Trophoblast cell (in vitro differentiated cells and primary cell): ENCODE data around the gene ASB13.

Source experiments
- DNase-seq, 2 donors: peaks; one replicate each; pipeline ENCODE4 v3.0.0-alpha.2; 2016
- H2AFZ ChIP-seq: 2 replicates; pipeline ENCODE4 v1.6.1; 2013; ENCODE audit warnings: low read length, moderate library complexity, mild to moderate bottlenecking; ENCODE audit not compliant: insufficient read depth, poor library complexity
- H2AK5ac ChIP-seq: 2 replicates; pipeline ENCODE4 v1.6.1; 2013; ENCODE audit warnings: mild to moderate bottlenecking, low read length
- H2BK120ac ChIP-seq: 2 replicates; pipeline ENCODE4 v1.6.1; 2013; ENCODE audit warnings: low read length, mild to moderate bottlenecking, moderate library complexity; ENCODE audit not compliant: insufficient read depth, poor library complexity
- H2BK12ac ChIP-seq: 2 replicates; pipeline ENCODE4 v1.6.1; 2013; ENCODE audit warnings: mild to moderate bottlenecking, low read length, moderate library complexity
- H2BK5ac ChIP-seq: 2 replicates; pipeline ENCODE4 v1.6.1; 2013; ENCODE audit warnings: low read length, low read depth, moderate library complexity, mild to moderate bottlenecking; ENCODE audit not compliant: poor library complexity
- H3K14ac ChIP-seq: 2 replicates; pipeline ENCODE4 v1.6.1; 2013; ENCODE audit warnings: mild to moderate bottlenecking, low read length
- H3K18ac ChIP-seq: 2 replicates; pipeline ENCODE4 v1.6.1; 2013; ENCODE audit warnings: mild to moderate bottlenecking, low read length
- H3K23ac ChIP-seq: 2 replicates; pipeline ENCODE4 v1.6.1; 2013; ENCODE audit warnings: low read length
- H3K27ac ChIP-seq: 2 replicates; pipeline ENCODE4 v1.5.1; 2013; ENCODE audit warnings: low read depth, mild to moderate bottlenecking, inconsistent platforms, low read length, moderate library complexity
- H3K27me3 ChIP-seq: 2 replicates; pipeline ENCODE4 v1.6.1; 2013; ENCODE audit warnings: inconsistent platforms, mild to moderate bottlenecking, low read length, moderate library complexity; ENCODE audit not compliant: insufficient read depth
- H3K36me3 ChIP-seq, 2 experiments: 1 replicate in 1 of 2; 2 replicates in 1 of 2; pipeline ENCODE4 v1.6.1; 2013; ENCODE audit warnings: low read length in 2 of 2, mild to moderate bottlenecking in 2 of 2, moderate library complexity in 1 of 2; ENCODE audit not compliant: insufficient read depth in 2 of 2, control insufficient read depth in 1 of 2
- H3K4ac ChIP-seq: 2 replicates; pipeline ENCODE4 v1.6.1; 2013; ENCODE audit warnings: low read depth, mild to moderate bottlenecking, low read length, moderate library complexity
- H3K4me1 ChIP-seq, 2 experiments: 1 replicate in 1 of 2; 2 replicates in 1 of 2; pipeline ENCODE4 v1.6.1; 2013; ENCODE audit warnings: low read length in 2 of 2, mild to moderate bottlenecking in 2 of 2, moderate library complexity in 1 of 2; ENCODE audit not compliant: insufficient read depth in 2 of 2, control insufficient read depth in 1 of 2
- H3K4me2 ChIP-seq: 2 replicates; pipeline ENCODE4 v1.6.1; 2013; ENCODE audit warnings: inconsistent platforms, mild to moderate bottlenecking, low read length, moderate library complexity
- H3K4me3 ChIP-seq: 2 replicates; pipeline ENCODE4 v1.5.1; 2013; ENCODE audit warnings: mild to moderate bottlenecking, low read depth, low read length, inconsistent platforms
- H3K79me1 ChIP-seq: one replicate; pipeline ENCODE4 v1.6.1; 2013; ENCODE audit warnings: low read length
- H3K79me2 ChIP-seq: 2 replicates; pipeline ENCODE4 v1.6.1; 2013; ENCODE audit warnings: low read length, mild to moderate bottlenecking; ENCODE audit not compliant: control insufficient read depth, insufficient read depth, poor library complexity
- H3K9ac ChIP-seq: 2 replicates; pipeline ENCODE4 v1.6.1; 2013; ENCODE audit warnings: mild to moderate bottlenecking, low read length
- H3K9me3 ChIP-seq: 2 replicates; pipeline ENCODE4 v1.6.1; 2013; ENCODE audit warnings: low read depth, mild to moderate bottlenecking, control low read depth, inconsistent platforms, low read length; ENCODE audit not compliant: insufficient read depth
- H4K12ac ChIP-seq: 2 replicates; pipeline ENCODE4 v1.6.1; 2013; ENCODE audit warnings: low read depth, mild to moderate bottlenecking, low read length, moderate library complexity
- H4K8ac ChIP-seq: 2 replicates; pipeline ENCODE4 v1.6.1; 2013; ENCODE audit warnings: low read depth, mild to moderate bottlenecking, low read length, moderate library complexity
- H4K91ac ChIP-seq: one replicate; pipeline ENCODE4 v1.6.1; 2013; ENCODE audit warnings: low read depth, mild to moderate bottlenecking, low read length, moderate library complexity
- WGBS: extraction: QIAGEN DNeasy Blood & Tissue Kit; methylation state at CpG from one replicate; pipeline ENCODE4 v1.1.7; 2013; ENCODE audit warnings: missing lambda C conversion rate; ENCODE audit not compliant: insufficient read length, insufficient coverage; ENCODE audit errors: extremely low coverage; 5-methylcytosine and 5-hydroxymethylcytosine counted together

Gene ASB13

DNA sequence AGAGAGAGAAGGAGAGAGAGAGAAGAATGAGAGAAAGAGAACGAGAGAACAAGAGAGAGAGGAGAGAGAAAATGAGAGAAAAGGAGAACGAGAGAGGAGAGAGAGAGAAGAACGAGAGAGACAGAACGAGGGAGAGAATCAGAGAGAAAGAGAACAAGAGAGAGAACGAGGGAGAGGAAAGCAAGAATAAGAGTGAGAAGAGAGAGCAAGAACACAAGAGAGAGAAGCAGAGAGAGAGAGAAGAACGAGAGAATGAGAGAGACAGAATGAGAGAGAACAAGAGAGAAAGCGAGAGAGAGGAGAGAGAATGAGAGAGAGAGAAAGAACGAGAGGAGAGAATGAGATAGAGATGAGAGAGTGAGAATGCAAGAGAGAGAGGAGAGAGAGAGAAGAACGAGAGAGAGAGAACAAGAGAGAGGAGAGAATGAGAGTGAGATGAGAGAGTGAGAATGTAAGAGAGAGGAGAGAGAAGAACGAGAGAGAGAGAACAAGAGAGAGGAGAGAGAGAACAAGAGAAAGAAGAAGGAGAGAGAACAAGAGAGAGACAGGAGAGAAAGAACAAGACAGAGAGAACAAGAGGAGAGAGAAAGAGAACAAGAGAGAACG, 68.2 kb downstream of the ASB13 start:
- Histone ChIP-seq H4K8ac (peak overlapping the region; percentile 55), H4K91ac (peak overlapping the region; percentile 98), H3K27ac (no peak overlapping the region), H3K9ac (no peak overlapping the region), H4K12ac (no peak overlapping the region), H3K4ac (no peak overlapping the region), H3K27me3 (no peaks in the 10 kb centered on the region), H3K79me1 (peaks cover 56% of the 10 kb centered on the region), H2BK5ac (peak overlapping the region; percentile 96), H3K23ac (no peak overlapping the region), H2AK5ac (peak overlapping the region; percentile 77), H3K4me3 (no peak overlapping the region), H3K9me3 (no peaks in the 10 kb centered on the region), H3K18ac (peak overlapping the region; percentile 81), H2BK12ac (peak overlapping the region; percentile 98), H3K14ac (peak overlapping the region; percentile 98), H3K4me2 (no peak overlapping the region), H2AFZ (no peak overlapping the region), H3K36me3 (no peaks in the 10 kb centered on the region), H3K4me1 (peaks cover 45 to 47% of the 10 kb centered on the region in 2 experiments), H2BK120ac (peak overlapping the region; percentile 99), H3K79me2 (peaks cover 15% of the 10 kb centered on the region)
- no peak for DNase-seq
- WGBS, result 100% methylated on average over 4 of the region's 11 CpGs

DNA sequence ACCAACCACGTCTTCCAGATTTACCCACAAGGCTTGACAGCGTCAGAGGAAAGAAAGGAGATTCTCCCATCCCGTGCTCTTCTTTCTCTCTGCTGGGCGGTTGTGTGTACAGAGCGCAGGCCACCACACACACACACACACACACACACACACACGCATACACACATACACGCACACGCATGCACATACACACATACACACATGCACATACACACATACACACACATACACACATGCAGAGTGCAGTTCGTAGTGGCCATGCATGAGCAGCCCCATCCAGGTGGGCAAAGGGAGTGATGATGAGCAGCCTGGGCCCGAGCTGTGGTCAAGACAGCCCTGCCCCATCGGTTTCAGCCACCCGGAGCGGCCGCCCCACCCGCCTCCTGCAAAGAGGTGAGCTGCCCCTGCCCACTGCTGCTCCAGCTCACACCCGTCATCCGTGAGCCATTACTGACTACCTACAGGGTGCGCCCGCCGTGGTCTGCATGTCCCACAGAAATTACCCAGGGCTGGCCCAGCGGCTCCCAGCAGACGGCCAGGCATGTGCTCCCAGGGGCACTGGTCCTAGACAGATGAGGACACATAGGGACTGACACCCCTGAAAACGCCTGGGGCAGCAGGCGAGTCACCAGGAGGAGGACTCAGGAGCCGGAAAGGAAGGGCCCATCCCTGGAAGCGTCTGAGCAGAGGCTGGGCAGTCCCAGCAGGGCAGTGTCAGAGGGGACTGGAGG, 69.6 kb downstream of the ASB13 start:
- Histone ChIP-seq H3K4me2 (peak overlapping the region; percentile 3), H3K36me3 (no peaks in the 10 kb centered on the region), H3K14ac (peak overlapping the region; percentile 98), H3K18ac (peak overlapping the region; percentile 98), H2AFZ (peak overlapping the region; percentile 82), H3K9me3 (no peaks in the 10 kb centered on the region), H3K27ac (peak overlapping the region; percentile 97), H2AK5ac (peak overlapping the region; percentile 97), H3K23ac (peak overlapping the region; percentile 15), H3K79me1 (peaks cover 67% of the 10 kb centered on the region), H2BK120ac (peak overlapping the region; percentile 99), H2BK5ac (peak overlapping the region; percentile 96), H3K4me1 (peaks cover 47 to 51% of the 10 kb centered on the region in 2 experiments), H3K27me3 (no peaks in the 10 kb centered on the region), H2BK12ac (peak overlapping the region; percentile 89), H3K79me2 (peaks cover 19% of the 10 kb centered on the region), H4K12ac (peak overlapping the region; percentile 14), H4K91ac (peak overlapping the region; percentile 98), H3K4me3 (no peak overlapping the region), H4K8ac (peak overlapping the region; percentile 55), H3K9ac (no peak overlapping the region), H3K4ac (peak overlapping the region; percentile 87)
- WGBS, result no CpG with 5 or more reads among the region's 26 CpGs
- peak; percentile 30 to 54 for DNase-seq

DNA sequence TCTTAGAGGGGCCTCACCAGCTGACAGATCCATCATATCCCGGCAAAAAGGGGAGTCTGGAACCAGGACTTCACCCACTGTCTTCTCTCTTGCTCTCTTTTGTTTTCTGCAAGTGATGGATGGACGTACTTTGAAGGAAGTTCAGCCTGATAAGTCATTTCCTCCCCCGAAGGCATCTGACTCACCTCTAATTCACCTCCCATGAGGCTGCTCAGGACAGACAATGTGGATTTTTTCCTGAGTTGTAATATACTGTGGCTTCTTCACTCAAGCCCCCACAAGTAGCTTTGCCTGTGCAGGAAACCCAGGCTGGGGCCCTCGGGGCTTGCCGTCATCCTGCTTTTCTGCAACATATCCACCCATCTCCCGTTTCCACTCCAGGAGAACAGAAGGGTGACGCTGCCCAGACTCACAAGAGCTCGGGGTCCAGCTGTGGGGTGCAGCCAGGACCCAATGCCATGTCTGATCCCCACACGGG, 70.4 kb downstream of the ASB13 start:
- Histone ChIP-seq H3K4me3 (no peak overlapping the region), H4K12ac (peak overlapping the region; percentile 14), H2BK120ac (peak overlapping the region; percentile 99), H3K27me3 (no peaks in the 10 kb centered on the region), H3K79me2 (peaks cover 22% of the 10 kb centered on the region), H3K36me3 (no peaks in the 10 kb centered on the region), H3K14ac (peak overlapping the region; percentile 98), H4K91ac (peak overlapping the region; percentile 98), H3K4ac (peak overlapping the region; percentile 87), H2BK12ac (peak overlapping the region; percentile 89), H3K4me2 (peak overlapping the region; percentile 31), H3K18ac (peak overlapping the region; percentile 98), H2BK5ac (peak overlapping the region; percentile 96), H2AK5ac (peak overlapping the region; percentile 97), H4K8ac (peak overlapping the region; percentile 77), H3K9ac (no peak overlapping the region), H3K23ac (no peak overlapping the region), H3K79me1 (peaks cover 69% of the 10 kb centered on the region), H3K27ac (peak overlapping the region; percentile 97), H2AFZ (peak overlapping the region; percentile 38), H3K9me3 (no peaks in the 10 kb centered on the region), H3K4me1 (peaks cover 54 to 58% of the 10 kb centered on the region in 2 experiments)
- peak; percentile 86 to 92 for DNase-seq
- no CpG with 5 or more reads among the region's 9 CpGs for WGBS

DNA sequence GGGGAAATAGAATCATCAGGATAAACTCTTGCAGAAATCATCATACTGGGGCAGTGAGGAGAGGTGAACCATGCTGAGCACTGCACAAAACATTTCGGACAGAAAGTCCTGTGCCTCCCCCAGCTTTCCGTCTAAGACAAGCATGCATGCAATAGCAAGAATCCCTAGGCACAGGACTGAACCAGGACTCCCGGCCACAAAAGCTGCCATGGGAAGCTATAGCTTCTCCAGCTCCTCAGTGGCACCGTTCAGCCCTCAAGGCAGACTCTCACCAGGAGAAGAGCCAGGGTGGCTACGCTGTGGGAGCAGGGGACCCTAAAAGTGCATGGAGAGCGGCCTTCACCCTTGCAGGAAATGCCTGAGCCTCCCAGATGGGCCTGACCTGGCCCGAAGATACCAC, 70.8 kb downstream of the ASB13 start:
- no CpG with 5 or more reads among the region's 7 CpGs for WGBS
- Histone ChIP-seq H3K36me3 (no peaks in the 10 kb centered on the region), H4K8ac (peak overlapping the region; percentile 77), H2BK12ac (peak overlapping the region; percentile 70), H3K9ac (peak overlapping the region; percentile 44), H4K91ac (peak overlapping the region; percentile 91), H2AK5ac (peak overlapping the region; percentile 75), H3K23ac (no peak overlapping the region), H3K27ac (peak overlapping the region; percentile 97), H2AFZ (no peak overlapping the region), H2BK5ac (peak overlapping the region; percentile 91), H3K27me3 (no peaks in the 10 kb centered on the region), H3K9me3 (no peaks in the 10 kb centered on the region), H3K18ac (peak overlapping the region; percentile 64), H2BK120ac (peak overlapping the region; percentile 97), H3K4me1 (peaks cover 58 to 63% of the 10 kb centered on the region in 2 experiments), H3K4me3 (no peak overlapping the region), H3K79me2 (peaks cover 24% of the 10 kb centered on the region), H4K12ac (no peak overlapping the region), H3K79me1 (peaks cover 73% of the 10 kb centered on the region), H3K4me2 (peak overlapping the region; percentile 31), H3K4ac (peak overlapping the region; percentile 31), H3K14ac (peak overlapping the region; percentile 57)
- DNase-seq, result peak; percentile 38 to 43
